EH (cell line): Measurements from ENCODE around the gene MATCAP1.

Source experiments
- DNase-seq: peaks from one replicate; pipeline ENCODE4 v3.0.0-alpha.2; 2015; ENCODE audit warnings: low read depth

The MATCAP1 gene

DNA sequence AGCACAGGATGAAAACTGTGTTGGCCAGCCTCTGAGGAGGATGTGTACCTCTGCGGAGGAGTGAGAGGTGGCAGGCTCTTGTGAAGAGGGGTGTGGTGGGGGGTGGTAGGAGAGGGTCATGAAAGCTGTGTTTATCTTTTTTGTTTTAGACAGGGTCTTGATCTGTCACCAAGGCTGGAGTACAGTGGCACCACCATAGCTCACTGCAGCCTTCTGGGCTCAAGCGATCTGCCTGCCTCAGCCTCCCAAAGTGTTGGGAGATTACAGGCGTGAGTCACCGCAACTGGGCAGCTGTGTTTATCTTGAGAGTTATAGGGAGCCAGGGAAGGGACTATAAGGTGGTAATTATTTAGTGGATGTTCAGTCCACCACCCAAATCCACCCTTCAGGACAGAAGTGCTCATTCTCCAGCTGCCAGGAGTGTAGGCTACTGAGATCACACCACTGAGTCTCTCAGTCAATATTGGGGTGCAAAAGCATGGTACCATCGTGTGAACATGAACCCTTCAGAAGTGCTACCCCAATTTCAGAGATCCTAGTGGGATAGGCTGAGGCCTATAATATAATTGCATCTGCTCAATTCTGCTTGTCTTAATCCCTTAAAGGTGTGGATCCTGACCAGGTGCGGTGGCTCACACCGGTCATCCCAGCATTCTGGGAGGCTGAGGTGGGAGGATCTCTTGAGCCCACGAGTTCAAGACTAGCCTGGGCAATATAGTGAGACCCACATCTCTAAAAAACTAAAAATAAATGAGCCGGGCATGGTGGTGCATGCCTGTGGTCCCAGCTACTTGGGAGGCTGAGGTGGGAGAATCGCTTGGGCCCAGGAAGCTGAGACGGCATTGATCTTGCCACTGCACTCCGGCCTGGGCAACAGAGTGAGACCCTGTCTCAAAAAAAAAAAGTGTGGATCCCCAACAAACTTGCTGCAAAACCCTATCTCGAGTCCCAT is 7.0 kb upstream of the MATCAP1 start:
- DNase-seq, result peak; percentile 52

GRCh38 chr16:67190041-67190440 is 6.3 kb upstream of the MATCAP1 start, which contains the start of gene EXOC3L1:
EXOC3L1 (minus strand) TSS chr16:67190136; CDS start chr16:67189676, 460 bp downstream.
- DNase-seq, result no peak

- no peak for DNase-seq
Observed at GRCh38 chr16:67188798-67189197, 5.0 kb upstream of the MATCAP1 start.

DNA sequence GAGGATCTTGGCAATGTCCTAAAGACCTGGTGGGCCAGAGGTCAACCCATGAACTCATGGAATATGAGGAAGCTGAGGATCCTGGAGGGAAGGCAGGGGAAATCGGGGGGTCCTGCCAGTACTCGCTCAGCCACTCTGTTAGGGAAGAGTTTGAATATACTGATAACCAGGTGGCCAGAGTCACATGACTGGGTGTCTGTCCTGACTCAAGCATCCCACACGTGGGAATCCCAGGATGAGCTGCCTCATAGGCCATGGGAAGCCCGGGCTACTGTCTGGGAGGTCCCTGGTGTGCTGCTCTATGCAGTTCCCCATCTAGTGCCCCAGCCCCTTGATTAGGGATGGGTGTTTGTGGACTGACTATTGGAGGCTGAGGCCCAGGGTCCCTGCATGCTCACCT is 4.6 kb upstream of the MATCAP1 start:
- no peak for DNase-seq

GRCh38 chr16:67187175-67187890 is 3.6 kb upstream of the MATCAP1 start:
- no peak for DNase-seq

DNA sequence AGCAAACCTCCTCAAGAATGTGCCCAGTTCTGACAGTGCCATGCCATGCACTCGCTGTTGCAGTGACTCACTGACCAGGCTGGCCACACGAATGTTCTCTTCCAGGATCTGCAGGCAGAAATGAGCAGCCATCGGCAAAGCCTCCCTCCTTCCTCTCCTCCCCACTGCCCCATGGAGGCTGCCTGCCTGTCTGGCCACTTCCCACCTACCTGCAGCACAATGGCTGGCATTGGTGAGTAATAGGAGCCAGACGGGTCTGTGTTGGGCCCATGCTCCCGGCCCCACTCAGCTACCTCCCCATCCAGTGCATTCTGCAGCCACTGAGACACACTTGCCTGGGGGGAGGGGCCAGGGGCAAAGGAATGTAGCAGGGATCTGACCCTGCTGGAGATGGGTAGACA is 2.8 kb upstream of the MATCAP1 start:
- DNase-seq, result peak; percentile 72

DNA sequence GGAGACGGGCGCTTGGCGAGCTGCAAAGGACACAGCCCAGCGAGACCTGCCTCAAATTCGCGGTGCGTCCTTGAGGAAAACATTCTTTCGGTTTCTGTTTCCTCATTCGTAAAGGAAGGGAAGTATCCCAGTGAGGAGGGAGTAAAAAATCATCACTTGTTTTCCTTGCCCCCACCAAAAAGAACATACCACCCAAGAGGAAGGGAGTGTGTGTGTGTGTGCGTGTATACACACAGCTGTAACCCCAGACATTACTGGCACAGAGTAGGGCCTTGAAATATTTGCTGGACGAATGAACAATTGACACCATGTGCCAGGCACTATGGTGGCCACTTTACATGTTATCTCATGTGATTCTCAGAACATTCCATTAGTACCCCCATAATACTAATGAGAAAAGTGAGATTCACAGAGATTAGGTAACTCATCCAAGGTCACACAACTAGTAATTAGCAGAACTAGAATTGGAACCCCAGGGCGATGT is 1.9 kb upstream of the MATCAP1 start:
- no peak for DNase-seq

DNA sequence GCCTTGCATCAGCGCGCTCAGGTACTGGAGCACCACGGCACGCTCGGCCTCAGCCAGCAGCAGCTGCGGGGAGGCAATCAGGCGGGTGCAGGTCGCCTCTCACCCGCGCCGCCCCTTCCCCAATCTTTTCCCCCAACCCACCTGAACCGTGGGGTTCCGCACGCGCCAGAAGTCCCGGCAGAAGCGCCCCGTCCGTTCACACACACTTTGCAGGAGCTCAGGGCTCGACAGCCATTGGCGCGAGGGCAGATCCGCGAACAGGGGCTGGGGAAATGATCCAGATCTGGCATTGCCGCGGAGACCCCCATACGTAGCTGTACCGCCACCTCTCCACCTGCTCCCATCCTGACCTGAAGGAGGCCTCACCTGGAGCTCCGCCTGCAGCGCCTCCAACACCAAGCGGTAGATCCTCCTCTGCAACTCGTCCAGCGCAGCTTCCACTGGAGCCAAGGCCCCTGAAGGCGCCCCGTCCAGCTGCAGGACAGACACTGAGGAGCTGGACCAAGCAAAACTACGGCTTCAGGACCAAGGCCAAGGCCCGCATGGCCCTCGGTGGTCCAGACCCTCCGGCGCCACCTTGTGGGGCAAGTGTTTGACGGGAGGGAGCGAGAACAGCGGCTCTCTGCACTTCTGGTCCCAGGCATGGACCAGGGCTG is 1.4 kb upstream of the MATCAP1 start:
- peak; percentile 93 for DNase-seq

DNA sequence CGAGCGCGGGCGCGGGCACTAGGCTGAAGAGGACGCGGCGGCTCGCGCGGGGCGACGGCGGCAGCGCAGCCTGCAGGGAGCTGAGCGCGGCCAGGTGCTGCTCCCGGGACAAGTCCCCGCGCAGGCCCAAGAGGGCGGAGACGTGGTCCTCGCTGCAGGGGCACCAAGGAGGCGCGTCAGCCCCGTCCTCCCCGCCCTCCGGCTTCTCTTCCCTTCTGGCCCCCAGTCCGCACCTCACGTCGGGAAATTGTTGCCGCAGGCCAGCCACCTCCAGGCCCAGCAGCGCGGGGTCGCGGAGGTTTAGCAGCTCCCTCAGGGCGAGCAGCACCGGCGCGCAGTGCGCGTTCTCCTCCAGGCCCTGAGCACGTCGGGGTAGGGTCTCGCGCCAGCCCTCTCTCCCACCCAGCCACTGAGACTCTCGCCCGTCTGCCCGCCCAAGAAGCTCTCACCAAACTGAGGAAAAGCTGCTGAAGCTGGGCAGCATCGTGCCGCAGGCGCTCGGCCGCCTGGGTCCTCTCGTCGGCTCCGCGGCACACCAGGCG is 761 bp upstream of the MATCAP1 start:
- DNase-seq, result no peak

GRCh38 chr16:67183284-67183626 is 508 bp downstream of the MATCAP1 start:
- no peak for DNase-seq

DNA sequence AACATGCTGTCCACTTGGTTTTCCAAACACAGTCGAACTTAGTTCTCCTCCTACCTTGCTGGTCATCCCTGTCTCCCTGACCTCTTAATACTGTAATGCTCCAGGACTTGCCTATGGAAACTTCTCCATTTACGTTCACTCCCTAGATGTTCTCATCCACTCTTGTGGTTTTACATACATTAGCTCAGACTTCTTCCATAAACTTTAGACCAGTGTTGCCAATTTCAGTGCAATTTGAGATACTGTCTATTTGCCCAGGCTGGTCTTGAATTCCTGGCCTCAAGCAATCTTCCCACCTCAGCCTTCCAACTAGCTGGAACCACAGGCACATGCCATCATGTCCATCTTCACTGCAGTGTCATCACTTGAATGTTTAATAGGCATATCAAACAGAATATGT is 1.5 kb downstream of the MATCAP1 start:
- DNase-seq, result no peak

GRCh38 chr16:67181346-67181745 is 2.4 kb downstream of the MATCAP1 start:
- peak; percentile 83 for DNase-seq

- DNase-seq, result no peak
Observed at GRCh38 chr16:67180166-67180565, 3.6 kb downstream of the MATCAP1 start.

DNA sequence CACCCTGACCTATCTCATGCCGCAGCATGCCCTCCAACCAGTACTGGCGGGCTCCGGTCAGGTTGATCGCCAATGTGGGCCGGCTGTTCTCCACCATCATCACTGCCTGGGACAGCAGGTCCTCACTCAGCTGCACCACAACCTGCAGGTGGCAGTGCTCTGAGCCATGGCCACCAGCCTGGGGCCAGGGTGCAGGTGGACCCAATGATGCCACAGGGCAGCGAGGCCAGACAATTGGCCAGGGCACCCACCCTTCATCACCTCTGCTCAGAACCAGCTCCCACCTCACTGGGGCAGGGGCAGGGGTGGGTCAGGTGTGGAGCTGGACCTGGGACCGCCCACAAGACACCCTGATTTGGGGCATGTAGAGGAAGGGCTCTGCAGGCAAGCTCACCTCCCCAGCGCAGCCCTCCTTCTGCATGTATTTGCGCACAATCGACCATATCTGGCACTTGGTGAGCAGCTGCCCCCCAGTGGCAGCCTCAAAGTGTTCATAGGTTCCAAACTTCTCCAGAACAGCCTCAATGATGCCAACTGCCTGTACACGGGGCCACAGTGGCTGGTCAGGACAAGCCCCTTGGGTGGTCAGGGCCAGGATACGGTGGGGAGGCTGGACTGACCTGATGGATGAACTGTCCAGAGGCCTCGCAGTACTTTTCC is 4.2 kb downstream of the MATCAP1 start:
- DNase-seq, result no peak

GRCh38 chr16:67177743-67178699 is 5.7 kb downstream of the MATCAP1 start:
- DNase-seq, result peak; percentile 49

DNA sequence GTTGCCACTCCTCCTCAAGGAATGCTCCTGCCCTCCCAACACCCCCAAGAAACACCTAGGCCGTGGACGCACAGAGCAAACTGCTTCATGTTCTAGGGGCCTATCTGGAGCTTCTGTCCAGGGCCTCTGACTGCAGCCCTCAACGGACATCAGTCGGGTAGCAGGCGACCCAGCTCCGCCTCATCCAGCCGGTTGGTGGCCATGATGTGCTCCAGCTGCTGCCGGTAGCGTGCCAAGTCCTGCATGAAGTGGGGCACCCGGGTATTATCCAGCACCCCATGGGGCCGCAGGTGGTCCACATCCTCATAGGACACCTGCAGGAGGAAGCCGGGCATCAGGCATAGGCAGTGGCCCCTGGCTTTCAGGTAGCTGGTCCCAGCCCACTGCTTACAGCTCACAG is 7.1 kb downstream of the MATCAP1 start:
- DNase-seq, result no peak

GRCh38 chr16:67174706-67175231 is 9.0 kb downstream of the MATCAP1 start:
- DNase-seq, result no peak

GRCh38 chr16:67173808-67174705 is 9.7 kb downstream of the MATCAP1 start:
- peak; percentile 89 for DNase-seq

GRCh38 chr16:67173323-67173722 is 10.4 kb downstream of the MATCAP1 start:
- no peak for DNase-seq
